H9 (cell line): ENCODE data around the gene ANTXR2. TPM values are rescaled to one million over a fixed set of nuclear protein-coding genes. Genes with fewer than 3 reads are reported as not detected.

Experiments
- DNase-seq: peaks from one replicate; pipeline ENCODE4 v3.0.0-alpha.2; 2017
- H2AFZ ChIP-seq: one replicate; pipeline ENCODE4 v1.6.1; 2013; ENCODE audit warnings: mild to moderate bottlenecking, low read length, control low read depth, moderate library complexity
- H2AK5ac ChIP-seq: 2 replicates; pipeline ENCODE4 v1.6.1; 2013; ENCODE audit warnings: low read length, control low read depth, mixed read lengths; ENCODE audit not compliant: insufficient read length
- H2BK120ac ChIP-seq: one replicate; pipeline ENCODE4 v1.6.1; 2013; ENCODE audit warnings: low read depth, mild to moderate bottlenecking, low read length, control low read depth, inconsistent platforms; ENCODE audit not compliant: poor library complexity, severe bottlenecking
- H2BK12ac ChIP-seq: 2 replicates; pipeline ENCODE4 v1.6.1; 2013; ENCODE audit warnings: low read length, control low read depth, mixed read lengths, low read depth; ENCODE audit not compliant: insufficient read length
- H2BK15ac ChIP-seq: 2 replicates; pipeline ENCODE4 v1.6.1; 2013; ENCODE audit warnings: low read depth, low read length, control low read depth
- H2BK20ac ChIP-seq: one replicate; pipeline ENCODE4 v1.6.1; 2013; ENCODE audit warnings: low read depth, mild to moderate bottlenecking, low read length, control low read depth, inconsistent platforms; ENCODE audit not compliant: poor library complexity, severe bottlenecking
- H2BK5ac ChIP-seq: 2 replicates; pipeline ENCODE4 v1.6.1; 2013; ENCODE audit warnings: low read length, control low read depth, mixed read lengths; ENCODE audit not compliant: insufficient read length
- H3K14ac ChIP-seq: 2 replicates; pipeline ENCODE4 v1.6.1; 2013; ENCODE audit warnings: low read length, control low read depth; ENCODE audit not compliant: insufficient read depth
- H3K18ac ChIP-seq: 2 replicates; pipeline ENCODE4 v1.6.1; 2013; ENCODE audit warnings: low read depth, mild to moderate bottlenecking, mixed read lengths, low read length, control low read depth; ENCODE audit not compliant: insufficient read length
- H3K23ac ChIP-seq: 2 replicates; pipeline ENCODE4 v1.6.1; 2013; ENCODE audit warnings: low read length, control low read depth, mixed read lengths, low read depth; ENCODE audit not compliant: insufficient read length
- H3K23me2 ChIP-seq: 2 replicates; pipeline ENCODE4 v1.6.1; 2013; ENCODE audit warnings: low read depth, mild to moderate bottlenecking, mixed read lengths, low read length, control low read depth; ENCODE audit not compliant: insufficient read length, poor library complexity, severe bottlenecking
- H3K27ac ChIP-seq: 2 replicates; pipeline ENCODE4 v1.5.1; 2013; ENCODE audit warnings: low read length, control low read depth, mixed read lengths, low read depth; ENCODE audit not compliant: insufficient read length
- H3K27me3 ChIP-seq: 2 replicates; pipeline ENCODE4 v1.6.1; 2013; ENCODE audit warnings: low read length, control low read depth, inconsistent platforms; ENCODE audit not compliant: insufficient read depth
- H3K4ac ChIP-seq: 2 replicates; pipeline ENCODE4 v1.6.1; 2013; ENCODE audit warnings: low read depth, mild to moderate bottlenecking, control low read depth, inconsistent platforms, low read length, moderate library complexity
- H3K4me1 ChIP-seq: 2 replicates; pipeline ENCODE4 v1.6.1; 2013; ENCODE audit warnings: low read length, control low read depth, inconsistent platforms; ENCODE audit not compliant: insufficient read depth
- H3K4me2 ChIP-seq: 2 replicates; pipeline ENCODE4 v1.6.1; 2013; ENCODE audit warnings: low read length, control low read depth, mixed read lengths; ENCODE audit not compliant: insufficient read length, insufficient read depth
- H3K56ac ChIP-seq: 2 replicates; pipeline ENCODE4 v1.6.1; 2013; ENCODE audit warnings: low read depth, mild to moderate bottlenecking, mixed read lengths, low read length, control low read depth; ENCODE audit not compliant: insufficient read length
- H3K79me1 ChIP-seq: 2 replicates; pipeline ENCODE4 v1.6.1; 2013; ENCODE audit warnings: low read depth, mild to moderate bottlenecking, moderate library complexity, low read length, control low read depth, inconsistent platforms; ENCODE audit not compliant: insufficient read depth, poor library complexity, severe bottlenecking
- H3K79me2 ChIP-seq: 2 replicates; pipeline ENCODE4 v1.6.1; 2013; ENCODE audit warnings: low read length, control low read depth, inconsistent platforms; ENCODE audit not compliant: insufficient read depth
- H3K9ac ChIP-seq: 2 replicates; pipeline ENCODE4 v1.6.1; 2013; ENCODE audit warnings: low read length, control low read depth, mixed read lengths; ENCODE audit not compliant: insufficient read length; ENCODE audit errors: extremely low read depth
- H3K9me3 ChIP-seq: one replicate; pipeline ENCODE4 v1.6.1; 2013; ENCODE audit warnings: low read depth, low read length, inconsistent platforms; ENCODE audit not compliant: control insufficient read depth
- H3T11ph ChIP-seq: one replicate; pipeline ENCODE4 v1.6.1; 2013; ENCODE audit warnings: mild to moderate bottlenecking, low read length, control low read depth, inconsistent platforms
- H4K20me1 ChIP-seq: one replicate; pipeline ENCODE4 v1.6.1; 2013; ENCODE audit not compliant: control insufficient read depth, insufficient read length, insufficient read depth
- H4K5ac ChIP-seq: 2 replicates; pipeline ENCODE4 v1.6.1; 2013; ENCODE audit warnings: low read depth, mild to moderate bottlenecking, mixed read lengths, low read length, control low read depth; ENCODE audit not compliant: insufficient read length
- H4K8ac ChIP-seq: replicated peaks from 2 replicates; pipeline ENCODE4 v1.6.1; 2013; ENCODE audit warnings: low read length, control low read depth, mixed read lengths, low read depth; ENCODE audit not compliant: insufficient read length
- H4K91ac ChIP-seq: 2 replicates; pipeline ENCODE4 v1.6.1; 2013; ENCODE audit warnings: low read depth, mild to moderate bottlenecking, moderate library complexity, mixed read lengths, low read length, control low read depth; ENCODE audit not compliant: insufficient read length
- H3K27ac Mint-ChIP-seq, 3 experiments: 2 replicates in 2 of 3; 3 replicates in 1 of 3; pipeline ENCODE4 v1.8.0; 2020 to 2021; ENCODE audit warnings: mixed read lengths in 3 of 3, mild to moderate bottlenecking in 1 of 3, moderate library complexity in 1 of 3
- H3K27me3 Mint-ChIP-seq: 2 replicates; pipeline ENCODE4 v1.8.0; 2021; ENCODE audit warnings: low read depth, mild to moderate bottlenecking, moderate library complexity, mixed read lengths
- H3K36me3 Mint-ChIP-seq, 3 experiments: 2 replicates in 2 of 3; 3 replicates in 1 of 3; pipeline ENCODE4 v1.8.0; 2020 to 2021; ENCODE audit warnings: low read depth in 3 of 3, mixed read lengths in 3 of 3; ENCODE audit not compliant: insufficient read depth in 1 of 3
- H3K4me1 Mint-ChIP-seq, 2 experiments: 2 replicates each; pipeline ENCODE4 v1.8.0; 2020; ENCODE audit warnings: mixed read lengths in 2 of 2
- H3K4me3 Mint-ChIP-seq, 2 experiments: 2 replicates in 1 of 2; 3 replicates in 1 of 2; pipeline ENCODE4 v1.8.0; 2020 to 2021; ENCODE audit warnings: mild to moderate bottlenecking in 2 of 2, mixed read lengths in 2 of 2, moderate library complexity in 1 of 2
- H3K9me3 Mint-ChIP-seq, 2 experiments: 2 replicates in 1 of 2; 3 replicates in 1 of 2; pipeline ENCODE4 v1.8.0; 2020; ENCODE audit warnings: mild to moderate bottlenecking in 2 of 2, mixed read lengths in 2 of 2, moderate library complexity in 1 of 2
- WGBS: extraction: QIAGEN DNeasy Blood & Tissue Kit; methylation state at CpG from one replicate; pipeline ENCODE4 v1.1.7; 2013; ENCODE audit warnings: missing lambda C conversion rate, low lambda C conversion rate, mixed read lengths; ENCODE audit not compliant: insufficient read length; ENCODE audit errors: extremely low coverage; 5-methylcytosine and 5-hydroxymethylcytosine counted together
- total RNA-seq: library from RNA; stranded (reverse); gene quantifications from 2 replicates; pipeline ENCODE4 v1.2.1, GENCODE V29; 2021
- TF ChIP-seq, protein P1 (sequence below): fragments of 200-600 bp; sonication (generic); conservative IDR thresholded peaks from 3 replicates; pipeline ENCODE4 v1.8.0; 2021; ENCODE audit warnings: antibody characterized with exemption, mild to moderate bottlenecking

ANTXR2 gene
- total RNA-seq, 1 experiment from 2014 or later: 4.7 TPM

DNA sequence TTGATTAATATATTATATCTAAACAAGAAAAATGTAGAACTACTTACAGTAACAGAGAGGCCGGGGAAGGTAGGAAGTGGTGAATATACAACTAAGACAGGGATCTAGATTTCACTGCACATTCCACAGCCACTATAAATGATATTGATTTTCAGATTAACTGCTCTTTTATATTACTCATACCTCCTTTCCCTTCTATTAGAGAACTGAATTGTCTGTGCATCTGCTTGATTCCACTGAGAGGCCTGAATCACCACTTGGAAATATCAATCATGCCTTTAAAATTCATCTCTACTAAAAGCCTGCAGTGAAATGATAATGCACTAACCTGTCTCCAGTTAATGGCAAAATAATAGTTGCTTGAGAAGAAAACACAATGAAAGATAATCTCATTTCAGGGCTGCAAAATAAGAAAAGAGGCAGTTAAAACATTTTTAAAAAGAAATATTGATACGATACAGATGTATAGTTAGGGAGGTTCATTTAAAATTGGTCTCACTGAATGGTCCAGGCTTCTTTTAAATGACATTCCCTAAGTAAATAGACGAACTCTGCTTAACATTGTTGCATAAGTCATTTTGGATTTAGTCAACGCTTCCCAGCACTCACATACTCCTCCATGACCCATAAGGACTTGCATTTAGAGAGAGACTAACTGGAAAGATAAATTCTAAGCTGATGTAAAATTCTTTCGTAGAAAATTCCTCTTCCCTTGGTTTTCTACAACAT, 3.8 kb downstream of the ANTXR2 start:
- Mint-ChIP-seq H3K27me3 (peaks cover 28% of the 10 kb centered on the region), H3K4me3 (no peak overlapping the region), H3K4me1 (peaks cover 13 to 14% of the 10 kb centered on the region in 2 experiments), H3K27ac (no peak overlapping the region), H3K36me3 (no peaks in the 10 kb centered on the region), H3K9me3 (no peaks in the 10 kb centered on the region)
- Histone ChIP-seq H3K9ac (no peak overlapping the region), H3K27ac (no peak overlapping the region), H2BK120ac (no peak overlapping the region), H3K56ac (no peak overlapping the region), H4K91ac (no peak overlapping the region), H3K14ac (no peak overlapping the region), H2AK5ac (no peak overlapping the region), H3T11ph (no peak overlapping the region), H2BK15ac (no peak overlapping the region), H3K4me1 (no peaks in the 10 kb centered on the region; the same call in 1 of the 2 replicates), H2BK12ac (no peak overlapping the region), H3K4ac (no peak overlapping the region), H3K18ac (no peak overlapping the region), H3K23ac (no peak overlapping the region), H3K27me3 (no peaks in the 10 kb centered on the region), H3K23me2 (peaks cover 18% of the 10 kb centered on the region), H2BK20ac (no peak overlapping the region), H2BK5ac (no peak overlapping the region), H3K79me1 (no peaks in the 10 kb centered on the region), H3K4me2 (no peak overlapping the region), H4K8ac (no peak overlapping the region), H4K5ac (no peak overlapping the region), H4K20me1 (no peaks in the 10 kb centered on the region), H3K79me2 (no peaks in the 10 kb centered on the region), H2AFZ (no peak overlapping the region), H3K9me3 (no peaks in the 10 kb centered on the region)
- TF ChIP-seq, protein P1, sequence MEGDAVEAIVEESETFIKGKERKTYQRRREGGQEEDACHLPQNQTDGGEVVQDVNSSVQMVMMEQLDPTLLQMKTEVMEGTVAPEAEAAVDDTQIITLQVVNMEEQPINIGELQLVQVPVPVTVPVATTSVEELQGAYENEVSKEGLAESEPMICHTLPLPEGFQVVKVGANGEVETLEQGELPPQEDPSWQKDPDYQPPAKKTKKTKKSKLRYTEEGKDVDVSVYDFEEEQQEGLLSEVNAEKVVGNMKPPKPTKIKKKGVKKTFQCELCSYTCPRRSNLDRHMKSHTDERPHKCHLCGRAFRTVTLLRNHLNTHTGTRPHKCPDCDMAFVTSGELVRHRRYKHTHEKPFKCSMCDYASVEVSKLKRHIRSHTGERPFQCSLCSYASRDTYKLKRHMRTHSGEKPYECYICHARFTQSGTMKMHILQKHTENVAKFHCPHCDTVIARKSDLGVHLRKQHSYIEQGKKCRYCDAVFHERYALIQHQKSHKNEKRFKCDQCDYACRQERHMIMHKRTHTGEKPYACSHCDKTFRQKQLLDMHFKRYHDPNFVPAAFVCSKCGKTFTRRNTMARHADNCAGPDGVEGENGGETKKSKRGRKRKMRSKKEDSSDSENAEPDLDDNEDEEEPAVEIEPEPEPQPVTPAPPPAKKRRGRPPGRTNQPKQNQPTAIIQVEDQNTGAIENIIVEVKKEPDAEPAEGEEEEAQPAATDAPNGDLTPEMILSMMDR: no peak
- DNase-seq: no peak
- WGBS: no CpG with 5 or more reads among the region's 5 CpGs
